Fibroblast of mammary gland (primary cell): ENCODE results near the gene LYRM4.

Experiments used
- DNase-seq: peaks from one replicate; pipeline ENCODE4 v3.0.0-alpha.2; 2010; ENCODE audit warnings: low read depth
- H3K4me3 ChIP-seq: 2 replicates; pipeline ENCODE4 v1.5.1; 2011; ENCODE audit warnings: low read depth, mild to moderate bottlenecking, low read length, moderate library complexity; ENCODE audit not compliant: control insufficient read depth
- TF ChIP-seq, protein P1 (sequence below): conservative IDR thresholded peaks from 2 replicates; pipeline ENCODE4 v1.5.1; 2011; ENCODE audit warnings: low read depth, low read length, inconsistent platforms; ENCODE audit not compliant: control insufficient read depth, insufficient read depth

LYRM4 gene

DNA sequence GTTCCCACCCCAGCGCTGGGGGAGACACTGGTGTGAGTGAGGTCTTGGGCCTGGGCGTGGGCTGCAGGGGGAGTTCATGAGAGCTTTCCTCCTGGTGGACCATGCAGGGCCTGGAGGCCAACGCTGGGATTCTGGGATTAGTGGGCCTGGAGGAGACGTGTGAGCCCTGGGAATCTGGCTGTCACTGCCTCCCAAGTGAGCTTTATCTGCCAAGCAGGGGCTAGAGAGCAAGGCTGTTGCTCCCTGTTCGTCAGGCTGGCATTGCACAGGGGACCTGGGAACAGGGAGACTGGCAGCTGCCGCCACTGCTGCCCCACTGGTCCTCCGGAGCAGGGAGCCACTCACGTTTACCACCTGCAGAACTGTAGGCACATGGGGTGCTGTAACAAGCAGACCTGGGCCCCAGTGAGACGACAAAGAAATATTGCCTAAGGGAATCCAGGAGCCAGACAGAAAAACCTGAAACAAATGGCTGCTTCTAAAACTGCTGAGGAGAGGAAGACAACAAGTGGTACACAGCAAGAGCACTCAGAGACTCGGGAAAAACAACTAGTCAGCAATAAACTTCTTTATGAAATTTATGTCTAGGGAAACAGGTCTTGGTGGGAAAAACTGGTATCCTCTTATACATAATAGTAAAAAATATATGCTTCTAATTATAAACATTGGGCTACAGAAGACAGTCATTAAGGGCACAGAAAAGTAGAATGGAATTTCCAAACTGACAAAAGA, 130.4 kb downstream of the LYRM4 start:
- TF ChIP-seq, protein P1, sequence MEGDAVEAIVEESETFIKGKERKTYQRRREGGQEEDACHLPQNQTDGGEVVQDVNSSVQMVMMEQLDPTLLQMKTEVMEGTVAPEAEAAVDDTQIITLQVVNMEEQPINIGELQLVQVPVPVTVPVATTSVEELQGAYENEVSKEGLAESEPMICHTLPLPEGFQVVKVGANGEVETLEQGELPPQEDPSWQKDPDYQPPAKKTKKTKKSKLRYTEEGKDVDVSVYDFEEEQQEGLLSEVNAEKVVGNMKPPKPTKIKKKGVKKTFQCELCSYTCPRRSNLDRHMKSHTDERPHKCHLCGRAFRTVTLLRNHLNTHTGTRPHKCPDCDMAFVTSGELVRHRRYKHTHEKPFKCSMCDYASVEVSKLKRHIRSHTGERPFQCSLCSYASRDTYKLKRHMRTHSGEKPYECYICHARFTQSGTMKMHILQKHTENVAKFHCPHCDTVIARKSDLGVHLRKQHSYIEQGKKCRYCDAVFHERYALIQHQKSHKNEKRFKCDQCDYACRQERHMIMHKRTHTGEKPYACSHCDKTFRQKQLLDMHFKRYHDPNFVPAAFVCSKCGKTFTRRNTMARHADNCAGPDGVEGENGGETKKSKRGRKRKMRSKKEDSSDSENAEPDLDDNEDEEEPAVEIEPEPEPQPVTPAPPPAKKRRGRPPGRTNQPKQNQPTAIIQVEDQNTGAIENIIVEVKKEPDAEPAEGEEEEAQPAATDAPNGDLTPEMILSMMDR, result no peak
- DNase-seq, result no peak
- no peak overlapping the region for H3K4me3 ChIP-seq

DNA sequence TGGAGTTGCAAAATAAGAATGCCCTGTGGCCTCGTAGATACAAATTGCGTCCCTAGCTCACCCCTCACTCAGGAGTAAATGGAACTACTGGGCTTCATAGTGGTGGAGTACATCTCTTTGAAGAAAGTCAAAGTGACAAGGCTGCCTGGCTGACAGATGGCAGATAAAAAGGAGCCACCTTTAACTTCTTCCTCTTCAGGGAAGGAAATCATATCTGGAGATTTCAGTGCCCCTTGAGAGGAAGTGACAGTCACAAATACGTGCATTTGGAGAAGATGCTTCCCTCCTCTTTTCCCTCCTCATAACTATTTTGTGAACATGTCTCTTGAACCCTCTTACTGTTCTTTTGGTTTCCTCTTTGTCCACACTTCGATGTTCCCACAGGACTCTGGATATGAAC, 132.4 kb downstream of the LYRM4 start:
- H3K4me3 ChIP-seq, result no peak overlapping the region
- TF ChIP-seq, protein P1, result no peak
- no peak for DNase-seq

DNA sequence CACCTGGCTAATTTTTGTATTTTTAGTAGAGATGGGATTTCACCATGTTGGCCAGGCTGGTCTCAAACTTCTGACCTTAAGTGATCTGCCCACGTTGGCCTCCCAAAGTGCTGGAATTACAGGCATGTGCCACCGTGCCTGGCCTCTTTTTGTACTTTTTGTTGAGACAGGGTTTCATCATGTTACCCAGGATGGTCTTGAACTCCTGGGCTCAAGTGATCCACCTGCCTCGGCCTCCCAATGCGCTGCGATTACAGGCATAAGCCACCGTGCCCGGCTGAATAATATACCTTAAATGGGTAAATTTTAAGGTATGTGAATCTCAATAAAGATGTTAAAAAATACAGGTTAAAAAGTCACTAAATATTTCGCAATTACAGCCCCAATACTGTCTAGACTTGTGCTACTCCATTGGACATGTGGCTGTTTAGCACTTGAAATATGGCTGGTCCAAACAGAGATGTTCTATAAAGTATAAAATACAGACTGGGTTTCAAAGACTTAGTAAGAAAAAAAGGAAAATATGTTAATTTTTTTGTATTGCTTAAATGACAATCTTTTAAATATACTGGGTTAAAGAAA, 133.6 kb downstream of the LYRM4 start:
- no peak overlapping the region for H3K4me3 ChIP-seq
- TF ChIP-seq, protein P1, result no peak
- no peak for DNase-seq

DNA sequence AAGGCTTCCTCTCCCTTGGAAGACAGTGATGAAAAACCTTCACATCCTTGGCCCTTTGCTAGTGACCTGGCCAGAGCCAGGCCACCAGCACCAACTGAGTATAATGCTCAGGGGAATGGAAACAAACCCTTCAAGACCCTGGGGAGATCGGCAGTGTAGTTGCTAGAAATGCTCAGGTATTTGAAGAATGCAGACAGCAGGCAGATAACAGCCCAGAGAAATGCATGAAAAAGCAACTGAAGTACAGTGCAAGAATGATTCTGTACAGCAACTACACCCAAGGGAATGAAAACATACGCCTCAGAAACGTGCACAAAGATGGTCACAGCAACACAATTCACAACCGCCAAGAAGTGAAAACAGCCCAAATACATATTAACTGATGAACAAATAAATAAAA, 134.5 kb downstream of the LYRM4 start:
- no peak for DNase-seq
- H3K4me3 ChIP-seq, result no peak overlapping the region
- TF ChIP-seq, protein P1, result no peak

DNA sequence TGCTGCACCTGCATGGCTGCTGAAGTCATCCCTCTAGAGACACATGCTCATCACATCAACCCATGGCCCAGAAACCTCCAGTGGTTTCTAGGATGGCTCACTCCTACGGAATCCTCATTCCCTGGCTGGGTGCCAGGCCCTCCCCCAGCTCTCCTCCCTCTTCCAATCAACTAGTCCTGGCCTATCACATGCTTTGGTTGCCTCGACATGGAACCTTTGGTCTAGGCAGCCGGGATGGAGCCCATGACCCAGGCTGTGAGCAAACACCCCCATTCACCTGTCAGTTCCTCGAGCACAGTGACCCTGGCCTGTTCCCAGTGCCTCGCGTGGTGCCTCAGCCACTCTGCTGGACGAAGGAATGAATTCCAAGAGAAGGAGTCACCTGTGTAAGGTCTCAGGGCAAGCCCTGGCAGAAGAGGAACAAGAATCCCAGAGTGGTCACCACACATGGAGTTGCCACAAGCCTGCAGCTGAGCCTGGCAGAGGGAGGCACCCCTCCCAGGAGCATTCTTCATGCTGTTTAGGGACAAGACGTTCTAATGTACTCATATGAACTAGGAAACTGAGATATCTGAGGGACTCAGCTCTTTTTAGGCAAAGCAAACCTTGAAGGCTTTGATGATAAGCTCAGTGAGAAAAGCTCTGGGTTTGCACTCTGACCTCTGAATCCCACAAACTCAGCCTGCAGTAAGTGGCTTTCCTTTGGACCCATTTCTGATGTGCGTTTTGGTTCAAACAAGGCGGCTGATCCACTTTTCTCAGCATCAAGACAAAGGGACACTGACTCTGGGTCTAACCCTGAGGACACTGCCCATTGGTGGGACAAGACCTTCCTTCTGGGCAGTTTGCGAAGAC, 135.4 kb downstream of the LYRM4 start:
- no peak overlapping the region for H3K4me3 ChIP-seq
- TF ChIP-seq, protein P1, result no peak
- DNase-seq, result peak; percentile 85

DNA sequence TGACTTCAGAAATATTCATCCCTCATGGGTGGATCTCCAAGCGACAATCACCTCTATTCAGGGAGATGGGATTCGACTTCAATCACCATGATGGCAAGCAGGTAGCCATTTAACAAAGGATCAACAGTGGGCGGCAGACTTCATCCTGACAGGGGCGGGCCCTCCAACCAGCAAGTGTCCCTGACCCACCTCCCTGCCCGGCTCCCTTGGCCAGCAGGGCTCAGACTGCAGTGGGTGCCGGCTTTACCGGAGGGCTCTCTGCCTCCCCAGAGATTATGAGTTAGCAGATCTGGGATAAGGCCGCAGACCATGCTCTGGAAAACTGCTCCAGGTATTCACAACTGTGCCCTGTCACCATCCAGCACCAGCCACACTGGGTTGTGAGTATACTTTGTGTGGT, 136.2 kb downstream of the LYRM4 start:
- no peak overlapping the region for H3K4me3 ChIP-seq
- TF ChIP-seq, protein P1, result no peak
- no peak for DNase-seq
